ENCODE results near the gene CHMP1A. TPM values are rescaled to one million over a fixed set of nuclear protein-coding genes. Genes with fewer than 3 reads are reported as not detected.
A peak's percentile ranks its signal among the peaks of the same experiment; 100 is the strongest.
"Not testable (repeated sequence)": the region's sequence is repeated elsewhere in the genome, so short reads cannot be mapped to it uniquely, and the experiment has no call there.

The CHMP1A gene
- polyA plus RNA-seq, 2 of the 4 experiments (the other 2 are of a cell fraction), result 36.4 to 91.7 TPM

GRCh38 chr16:89668790-89669158, 11.3 kb upstream of the CHMP1A start:
- POLR2A ChIA-PET, result no interaction called here

DNA sequence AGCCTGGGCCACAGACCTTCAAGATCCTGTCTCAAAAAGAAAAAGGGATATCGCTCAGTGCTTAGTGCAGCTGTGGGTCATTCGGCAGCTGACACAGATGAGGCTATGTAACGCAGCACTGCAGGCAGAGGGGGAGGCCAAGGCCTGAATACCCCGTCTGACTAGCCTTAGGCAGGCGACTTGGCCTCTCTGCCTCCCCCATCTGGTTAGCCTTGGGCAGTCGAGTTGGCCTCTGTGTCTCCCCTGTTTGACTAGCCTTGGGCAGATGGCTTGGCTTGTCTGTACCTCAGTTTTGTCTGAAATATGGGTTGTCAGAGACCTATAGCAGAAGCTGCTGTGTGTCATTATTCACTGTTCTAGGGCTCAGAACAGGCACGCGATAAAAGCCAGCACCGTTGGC, 10.1 kb upstream of the CHMP1A start:
- Histone ChIP-seq H3K4me2 (no peak overlapping the region), H3K9me3 (0 out of 3 replicates have a peak, but pooled peaks cover 6% of the 10 kb centered on the region), H3K4me3 (no peak overlapping the region), H3K4me1 (no peaks in the 10 kb centered on the region), H3K27ac (no peak overlapping the region)
- FAIRE-seq, result no peak
- peak; percentile 38 to 57; a peak in 3 of 6 replicates for ATAC-seq
- POLR2A ChIA-PET, result no interaction called here
- no peak for TF ChIP-seq TFCP2L1 (CRISPR knock-in tag; IDR thresholded peaks at IDR 0.05)
- CTCF ChIA-PET, result interaction anchor here (0.6 to 3.2 kb wide), 17 partner anchors 9 to 102 kb away, joined by 3 to 14 read pairs (median 4); partner anchors contain the start of genes CDK10 and CPNE7
- no peak for DNase-seq (ENCODE audit: low read depth in 1 of 2, low spot score in 1 of 2)
- 69% methylated on average over 9 of the region's 9 CpGs for WGBS (ENCODE audit: missing lambda C conversion rate)

More at GRCh38 chr16:89668790-89669158, 11.3 kb upstream of the CHMP1A start:
- TF ChIP-seq ZSCAN20 (CRISPR knock-in tag; IDR thresholded peaks at IDR 0.05), result no peak
- TF ChIP-seq TFCP2L1 (CRISPR knock-in tag; IDR thresholded peaks at IDR 0.05), result no peak
- no peak for TF ChIP-seq EHMT2 (IDR thresholded peaks at IDR 0.05; ENCODE audit: low read depth)
- no peak for TF ChIP-seq USF2 (IDR thresholded peaks at IDR 0.05)
- no peak for TF ChIP-seq FOSB (CRISPR knock-in tag; IDR thresholded peaks at IDR 0.05)
- TF ChIP-seq CHD2 (IDR thresholded peaks at IDR 0.05; ENCODE audit: low read length, partially characterized antibody), result no peak
- no peak for TF ChIP-seq CEBPB (IDR thresholded peaks at IDR 0.05)
- no peak for TF ChIP-seq SMC3 (IDR thresholded peaks at IDR 0.05)
- FAIRE-seq, result no peak
- 74% methylated on average over 5 of the region's 5 CpGs for WGBS (ENCODE audit: missing lambda C conversion rate)
- H3K4me1 ChIP-seq, result no peaks in the 10 kb centered on the region
- H3K27ac ChIP-seq, result no peak overlapping the region
- 0 out of 3 replicates have a peak, but pooled peaks cover 6% of the 10 kb centered on the region for H3K9me3 ChIP-seq
- H3K4me2 ChIP-seq, result no peak overlapping the region
- H3K4me3 ChIP-seq, result no peak overlapping the region
- ATAC-seq, result no peak
- CTCF ChIA-PET, result interaction anchor here (1.0 to 3.2 kb wide), 7 partner anchors 8 to 85 kb away, joined by 3 to 14 read pairs (median 4); partner anchors contain the start of genes CDK10, CHMP1A and SPATA33
- DNase-seq (ENCODE audit: low read depth in 1 of 2, low spot score in 1 of 2), result no peak

DNA sequence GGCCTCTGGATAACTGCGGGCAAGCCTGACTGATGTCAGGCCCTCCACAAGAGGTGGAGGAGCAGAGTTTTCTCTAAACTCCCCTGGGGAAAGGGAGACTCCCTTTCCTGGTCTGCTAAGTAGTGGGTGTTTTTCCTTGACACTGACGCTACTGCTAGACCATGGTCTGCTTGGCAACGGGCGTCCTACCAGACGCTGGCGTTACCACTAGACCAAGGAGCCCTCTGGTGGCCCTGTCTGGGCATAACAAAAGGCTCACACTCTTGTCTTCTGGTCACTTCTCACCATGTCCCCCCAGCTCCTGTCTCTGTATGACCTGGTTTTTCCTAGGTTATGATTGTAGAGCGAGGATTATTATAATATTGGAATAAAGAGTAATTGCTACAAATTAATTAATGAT, 9.5 kb upstream of the CHMP1A start:
- H3K4me3 ChIP-seq, H3K4me2 ChIP-seq, FAIRE-seq, H3K27ac ChIP-seq, H3K9me3 ChIP-seq, H3K4me1 ChIP-seq, POLR2A ChIA-PET: not testable (repeated sequence)
- WGBS (ENCODE audit: missing lambda C conversion rate), result 13% methylated on average over 7 of the region's 7 CpGs
- ATAC-seq, result peak in 1 of 2 experiments; percentile 57; a peak in 2 of 6 replicates
- CTCF ChIA-PET, result interaction anchor here (0.6 to 3.2 kb wide), 20 partner anchors 8 to 123 kb away, joined by 3 to 14 read pairs (median 3); partner anchors contain the start of genes CDK10 and CPNE7
- peak in 1 of 2 experiments; percentile 70 for DNase-seq (ENCODE audit: low read depth in 1 of 2, low spot score in 1 of 2)
- TF ChIP-seq, protein P1, sequence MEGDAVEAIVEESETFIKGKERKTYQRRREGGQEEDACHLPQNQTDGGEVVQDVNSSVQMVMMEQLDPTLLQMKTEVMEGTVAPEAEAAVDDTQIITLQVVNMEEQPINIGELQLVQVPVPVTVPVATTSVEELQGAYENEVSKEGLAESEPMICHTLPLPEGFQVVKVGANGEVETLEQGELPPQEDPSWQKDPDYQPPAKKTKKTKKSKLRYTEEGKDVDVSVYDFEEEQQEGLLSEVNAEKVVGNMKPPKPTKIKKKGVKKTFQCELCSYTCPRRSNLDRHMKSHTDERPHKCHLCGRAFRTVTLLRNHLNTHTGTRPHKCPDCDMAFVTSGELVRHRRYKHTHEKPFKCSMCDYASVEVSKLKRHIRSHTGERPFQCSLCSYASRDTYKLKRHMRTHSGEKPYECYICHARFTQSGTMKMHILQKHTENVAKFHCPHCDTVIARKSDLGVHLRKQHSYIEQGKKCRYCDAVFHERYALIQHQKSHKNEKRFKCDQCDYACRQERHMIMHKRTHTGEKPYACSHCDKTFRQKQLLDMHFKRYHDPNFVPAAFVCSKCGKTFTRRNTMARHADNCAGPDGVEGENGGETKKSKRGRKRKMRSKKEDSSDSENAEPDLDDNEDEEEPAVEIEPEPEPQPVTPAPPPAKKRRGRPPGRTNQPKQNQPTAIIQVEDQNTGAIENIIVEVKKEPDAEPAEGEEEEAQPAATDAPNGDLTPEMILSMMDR (IDR thresholded peaks at IDR 0.05), result peak; percentile 41; the same call in 2 of the 3 replicates
- TF ChIP-seq SMC3 (IDR thresholded peaks at IDR 0.05) (peak; percentile 48; the same call in 2 of the 3 replicates), MAX (IDR thresholded peaks at IDR 0.05) (0 out of 2 replicates have a peak, but pooled peaks have one; percentile 23), RAD21 (conservative IDR thresholded peaks at IDR 0.05 in 1 of 2, IDR thresholded peaks at IDR 0.05 in 1 of 2) (peak; percentile 53 to 64)

DNA sequence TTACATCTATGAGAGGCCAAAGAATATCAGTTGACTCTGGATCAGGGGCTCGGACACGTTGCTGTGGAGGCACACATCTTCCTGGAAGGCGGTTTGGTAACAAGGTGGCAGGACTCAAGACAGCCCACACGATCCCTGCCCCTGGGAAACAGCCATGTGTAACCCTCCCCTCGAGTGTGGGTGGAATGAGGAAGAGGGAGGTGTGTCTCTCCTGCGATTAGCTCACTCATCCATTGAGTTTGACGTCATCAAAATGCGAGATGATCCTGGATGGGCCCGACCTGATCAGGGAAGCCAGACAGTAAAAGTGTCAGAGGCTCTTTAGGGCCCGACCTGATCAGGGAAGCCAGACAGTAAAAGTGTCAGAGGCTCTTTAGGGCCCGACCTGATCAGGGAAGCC, 6.7 kb upstream of the CHMP1A start:
- H3K9me3 ChIP-seq; H3K4me3 ChIP-seq; FAIRE-seq; H3K4me2 ChIP-seq; H3K27ac ChIP-seq; DNase-seq (ENCODE audit: low read depth in 1 of 2, low spot score in 1 of 2); H3K4me1 ChIP-seq: not testable (repeated sequence)
- CTCF ChIA-PET, result interaction anchor here (1.3 to 1.5 kb wide), 3 partner anchors 48 to 89 kb away, joined by 3 to 6 read pairs (median 4); partner anchors contain the start of gene CPNE7
- POLR2A ChIA-PET, result interaction anchor here (0.9 kb wide), 1 partner anchor 22 kb away, joined by 3 read pairs; the partner anchor contains the start of gene CDK10
- WGBS (ENCODE audit: missing lambda C conversion rate), result 85% methylated on average over 11 of the region's 11 CpGs
- ATAC-seq, result peak in 1 of 2 experiments; percentile 33; a peak in 1 of 6 replicates

DNA sequence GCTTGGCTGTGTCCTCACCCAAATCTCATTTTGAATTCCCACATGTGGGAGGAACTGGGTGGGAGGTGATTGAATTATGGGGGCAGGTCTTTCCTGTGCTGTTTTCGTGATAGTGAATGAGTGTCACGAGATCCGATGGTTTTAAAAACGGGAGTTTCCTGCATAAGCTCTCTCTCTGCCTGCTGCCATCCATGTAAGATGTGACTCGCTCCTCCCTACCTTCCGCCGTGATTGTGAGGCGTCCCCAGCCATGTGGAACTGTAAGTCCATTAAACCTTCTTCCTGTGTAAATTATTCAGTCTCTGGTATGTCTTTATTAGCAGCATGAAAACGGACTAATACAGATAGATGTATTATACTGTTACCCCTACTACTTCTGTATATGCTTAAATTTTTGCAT, 3.7 kb upstream of the CHMP1A start:
- ChIA-PET CTCF (interaction anchor here (3.1 kb wide), 1 partner anchor 46 kb away, joined by 15 read pairs; no protein-coding TSS in a partner anchor), POLR2A (no interaction called here)
- no peak for FAIRE-seq
- ATAC-seq, result no peak
- H3K27ac ChIP-seq, result no peak overlapping the region
- no peak for DNase-seq (ENCODE audit: low read depth in 1 of 2, low spot score in 1 of 2)
- TF ChIP-seq ESRRA (IDR thresholded peaks at IDR 0.05; ENCODE audit: borderline replicate concordance, low read length) (no peak), EHMT2 (IDR thresholded peaks at IDR 0.05; ENCODE audit: low read depth) (no peak), MAX (IDR thresholded peaks at IDR 0.05) (no peak), ZC3H11A (IDR thresholded peaks at IDR 0.05) (no peak), TFCP2L1 (CRISPR knock-in tag; IDR thresholded peaks at IDR 0.05) (no peak), HEYL (CRISPR knock-in tag; IDR thresholded peaks at IDR 0.05) (no peak)
- peaks cover 12% of the 10 kb centered on the region for H3K4me1 ChIP-seq
- H3K9me3 ChIP-seq, result 0 out of 3 replicates have a peak, but pooled peaks cover 6% of the 10 kb centered on the region
- no peak overlapping the region for H3K4me2 ChIP-seq
- WGBS (ENCODE audit: missing lambda C conversion rate), result 92% methylated on average over 9 of the region's 9 CpGs
- H3K4me3 ChIP-seq, result no peak overlapping the region

All from A549 (cell line).